ENCODE measurements around the gene TMEM181. TPM values are rescaled to one million over a fixed set of nuclear protein-coding genes. Genes with fewer than 3 reads are reported as not detected.

Gene TMEM181
- polyA plus RNA-seq, 2 of the 4 experiments (the other 2 are of a cell fraction), result 11.6 to 21.1 TPM

GRCh38 chr6:158548418-158549161, 11.3 kb upstream of the TMEM181 start:
- no peak overlapping the region for H3K27ac ChIP-seq
- ChIA-PET CTCF (no interaction called here), POLR2A (no interaction called here)
- H3K4me2 ChIP-seq, result no peak overlapping the region
- ATAC-seq, result no peak
- H3K9me3 ChIP-seq, result no peaks in the 10 kb centered on the region
- WGBS (ENCODE audit: missing lambda C conversion rate), result 77% methylated on average over 9 of the region's 9 CpGs
- no peak overlapping the region for H3K4me3 ChIP-seq
- FAIRE-seq, result no peak
- no peak for DNase-seq (ENCODE audit: low read depth in 1 of 2, low spot score in 1 of 2)
- TF ChIP-seq CHD4 (IDR thresholded peaks at IDR 0.05; ENCODE audit: borderline replicate concordance) (no peak), TFCP2L1 (CRISPR knock-in tag; IDR thresholded peaks at IDR 0.05) (no peak), NR3C1 (IDR thresholded peaks at IDR 0.05) (no peak), ZC3H11A (IDR thresholded peaks at IDR 0.05) (no peak), MAZ (IDR thresholded peaks at IDR 0.05; ENCODE audit: borderline replicate concordance, low read depth, low read length) (no peak), MAX (IDR thresholded peaks at IDR 0.05) (no peak), CTCF (IDR thresholded peaks at IDR 0.05) (no peak), HDAC2 (IDR thresholded peaks at IDR 0.05) (no peak), HEYL (CRISPR knock-in tag; IDR thresholded peaks at IDR 0.05) (no peak), FOSB (CRISPR knock-in tag; IDR thresholded peaks at IDR 0.05) (no peak), ESRRA (IDR thresholded peaks at IDR 0.05; ENCODE audit: borderline replicate concordance, low read length) (no peak), MAFK (IDR thresholded peaks at IDR 0.05; ENCODE audit: partially characterized antibody) (no peak), KDM5A (IDR thresholded peaks at IDR 0.05) (no peak), ZSCAN20 (CRISPR knock-in tag; IDR thresholded peaks at IDR 0.05) (no peak), FOXS1 (CRISPR knock-in tag; IDR thresholded peaks at IDR 0.05) (no peak), HES2 (IDR thresholded peaks at IDR 0.05) (no peak), HMGXB4 (CRISPR knock-in tag; IDR thresholded peaks at IDR 0.05; ENCODE audit: borderline replicate concordance) (no peak)
- H3K4me1 ChIP-seq, result no peaks in the 10 kb centered on the region

GRCh38 chr6:158552055-158552795, 7.7 kb upstream of the TMEM181 start:
- no peak for FAIRE-seq
- ChIA-PET POLR2A (no interaction called here), CTCF (interaction anchor here (2.1 kb wide), 1 partner anchor 331 kb away, joined by 7 read pairs; no protein-coding TSS in a partner anchor)
- Histone ChIP-seq H3K4me3 (no peak overlapping the region), H3K9me3 (no peaks in the 10 kb centered on the region), H3K4me2 (no peak overlapping the region), H3K27ac (no peak overlapping the region), H3K4me1 (no peaks in the 10 kb centered on the region)
- ATAC-seq, result no peak
- DNase-seq (ENCODE audit: low read depth in 1 of 2, low spot score in 1 of 2), result no peak
- WGBS (ENCODE audit: missing lambda C conversion rate), result 72% methylated on average over 6 of the region's 6 CpGs
- TF ChIP-seq ATOH8 (CRISPR knock-in tag; IDR thresholded peaks at IDR 0.05; ENCODE audit: low read depth) (no peak), HES2 (IDR thresholded peaks at IDR 0.05) (no peak), RARB (CRISPR knock-in tag; IDR thresholded peaks at IDR 0.05) (no peak), CHD2 (IDR thresholded peaks at IDR 0.05; ENCODE audit: low read length, partially characterized antibody) (no peak), BCL3 (IDR thresholded peaks at IDR 0.05) (no peak), CEBPB (IDR thresholded peaks at IDR 0.05) (no peak)
